Jurkat, Clone E6-1 (cell line): Measurements from ENCODE around the gene KDM4C.
A peak's percentile ranks its signal among the peaks of the same experiment; 100 is the strongest.
"Not testable (repeated sequence)": the region's sequence is repeated elsewhere in the genome, so short reads cannot be mapped to it uniquely, and the experiment has no call there.

Experiments
- DNase-seq: peaks from one replicate; pipeline ENCODE4 v3.0.0-alpha.2; 2011; ENCODE audit warnings: low read depth, low spot score
- H3K4me3 ChIP-seq: 2 replicates; pipeline ENCODE4 v1.5.1; 2011; ENCODE audit warnings: mild to moderate bottlenecking, low read length, control low read depth, moderate library complexity

Gene KDM4C

GRCh38 chr9:6761306-6761705, 3.5 kb downstream of the KDM4C start:
- DNase-seq: no peak
- H3K4me3 ChIP-seq: no peak overlapping the region

DNA sequence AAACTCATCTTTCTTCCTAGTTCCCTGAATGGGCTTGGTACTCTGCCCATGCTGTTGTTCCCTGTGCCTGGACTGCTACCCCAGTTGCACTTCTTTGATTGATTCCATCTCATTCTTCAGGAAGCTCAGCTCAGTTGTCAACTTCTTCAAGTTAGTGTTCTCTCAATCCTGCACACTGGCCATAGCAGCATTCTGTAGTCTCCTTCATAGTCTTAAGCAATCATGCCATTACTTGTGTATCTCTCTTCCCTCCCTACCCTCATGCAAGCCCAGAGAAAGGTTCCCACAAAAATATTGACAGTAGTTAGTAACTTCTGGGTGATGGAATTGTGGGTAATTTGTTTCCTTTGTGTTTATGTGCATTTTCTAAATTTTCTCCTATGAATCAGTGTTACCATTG, 5.5 kb downstream of the KDM4C start:
- no peak for DNase-seq
- no peak overlapping the region for H3K4me3 ChIP-seq

DNA sequence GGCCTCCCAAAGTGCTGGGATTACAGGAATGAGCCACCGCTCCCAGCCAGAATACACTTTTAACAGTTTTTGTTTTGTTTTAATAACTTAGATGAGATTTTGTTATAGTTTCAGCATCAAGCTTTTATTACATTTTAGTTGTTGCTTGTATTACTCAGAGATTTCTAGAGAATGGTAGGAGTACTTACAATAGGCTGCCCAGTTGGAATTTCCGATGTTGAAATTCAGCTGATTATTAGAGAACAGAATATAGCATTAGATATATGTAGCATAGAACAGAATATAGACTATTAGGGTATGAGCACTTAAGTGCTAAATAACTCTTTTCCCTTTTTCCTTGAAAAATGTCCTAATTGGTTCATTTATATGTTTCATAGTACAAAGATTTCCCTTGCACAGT, 6.2 kb downstream of the KDM4C start:
- no peak for DNase-seq
- H3K4me3 ChIP-seq: no peak overlapping the region

DNA sequence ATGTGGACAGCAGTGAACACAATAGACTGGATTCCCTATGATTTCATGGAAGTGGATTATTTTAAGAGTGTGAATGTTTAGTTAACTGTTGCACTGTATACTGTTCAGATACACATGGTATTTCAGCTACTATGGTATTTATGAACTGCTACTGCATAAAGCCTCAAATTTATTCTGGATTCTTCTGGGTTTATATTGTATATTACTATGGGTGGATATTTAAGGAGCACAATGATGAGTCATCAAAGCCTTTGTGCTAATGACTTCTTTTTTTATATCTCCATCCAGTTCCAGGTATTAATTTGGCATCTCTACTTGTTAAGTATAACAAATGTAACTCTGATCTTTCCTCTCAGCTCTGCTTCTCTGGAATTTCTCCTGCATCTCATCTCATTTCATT, 6.8 kb downstream of the KDM4C start:
- DNase-seq: no peak

DNA sequence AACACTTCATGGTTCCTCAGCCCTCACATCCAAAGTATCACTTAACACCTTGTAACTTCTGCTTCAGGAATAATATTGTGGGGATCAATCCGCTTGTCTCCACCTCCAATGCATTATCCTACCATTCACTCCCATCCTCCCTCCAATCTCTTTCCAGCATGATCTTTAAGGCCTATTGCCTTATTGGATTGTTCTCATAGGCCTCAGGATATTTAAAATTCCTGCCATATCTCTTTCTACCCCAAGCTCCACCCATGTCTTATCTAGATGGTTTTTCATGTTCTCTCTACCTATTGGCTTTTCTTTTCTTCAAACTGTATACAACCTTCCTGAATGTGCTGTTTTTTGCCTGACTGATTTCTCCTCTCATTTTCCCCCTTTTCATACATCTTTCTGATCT, 7.2 kb downstream of the KDM4C start:
- DNase-seq: no peak
- no peak overlapping the region for H3K4me3 ChIP-seq

More for the DNA sequence above, 6.8 kb downstream of the KDM4C start:
- H3K4me3 ChIP-seq: no peak overlapping the region

DNA sequence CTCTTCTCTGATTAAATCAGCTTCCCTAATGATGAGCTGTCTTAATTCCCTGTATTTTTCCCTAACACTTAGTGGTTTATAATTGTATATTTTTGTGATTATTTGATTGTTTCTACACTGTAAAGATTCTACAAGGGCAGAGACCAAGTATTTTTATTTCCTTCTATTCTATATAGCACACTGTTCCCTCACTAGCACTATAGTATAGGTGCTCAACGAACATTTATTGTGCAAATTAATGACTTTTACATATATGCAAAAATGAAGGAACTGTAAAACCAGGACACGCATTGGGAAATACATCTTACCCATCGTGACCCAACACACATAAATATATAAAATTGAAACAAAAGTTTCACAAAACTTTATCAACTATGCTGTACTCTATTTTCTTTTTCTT, 7.6 kb downstream of the KDM4C start:
- no peak overlapping the region for H3K4me3 ChIP-seq
- no peak for DNase-seq

GRCh38 chr9:6766606-6767005, 8.8 kb downstream of the KDM4C start:
- no peak overlapping the region for H3K4me3 ChIP-seq
- DNase-seq: no peak

DNA sequence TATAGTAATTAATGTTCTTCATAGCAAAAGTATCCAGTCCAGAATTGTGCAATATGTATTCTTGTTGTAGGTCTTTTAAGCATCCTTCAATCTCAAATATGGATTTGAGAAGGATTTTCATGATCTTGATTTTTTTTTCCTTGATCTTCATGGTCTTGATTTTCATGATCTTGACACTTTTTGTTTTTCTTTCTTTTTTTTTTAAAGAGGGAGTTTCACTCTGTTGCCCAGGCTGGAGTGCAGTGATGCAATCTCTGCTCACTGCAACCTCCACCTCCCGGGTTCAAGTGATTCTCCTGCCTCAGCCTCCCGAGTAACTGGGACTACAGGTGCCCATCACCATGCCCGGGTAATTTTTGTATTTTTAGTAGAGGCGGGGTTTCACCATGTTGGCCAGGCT, 10.8 kb downstream of the KDM4C start:
- not testable (repeated sequence) for H3K4me3 ChIP-seq, DNase-seq

- DNase-seq: no peak
- no peak overlapping the region for H3K4me3 ChIP-seq
Observed at GRCh38 chr9:6771722-6772121, 13.9 kb downstream of the KDM4C start.

DNA sequence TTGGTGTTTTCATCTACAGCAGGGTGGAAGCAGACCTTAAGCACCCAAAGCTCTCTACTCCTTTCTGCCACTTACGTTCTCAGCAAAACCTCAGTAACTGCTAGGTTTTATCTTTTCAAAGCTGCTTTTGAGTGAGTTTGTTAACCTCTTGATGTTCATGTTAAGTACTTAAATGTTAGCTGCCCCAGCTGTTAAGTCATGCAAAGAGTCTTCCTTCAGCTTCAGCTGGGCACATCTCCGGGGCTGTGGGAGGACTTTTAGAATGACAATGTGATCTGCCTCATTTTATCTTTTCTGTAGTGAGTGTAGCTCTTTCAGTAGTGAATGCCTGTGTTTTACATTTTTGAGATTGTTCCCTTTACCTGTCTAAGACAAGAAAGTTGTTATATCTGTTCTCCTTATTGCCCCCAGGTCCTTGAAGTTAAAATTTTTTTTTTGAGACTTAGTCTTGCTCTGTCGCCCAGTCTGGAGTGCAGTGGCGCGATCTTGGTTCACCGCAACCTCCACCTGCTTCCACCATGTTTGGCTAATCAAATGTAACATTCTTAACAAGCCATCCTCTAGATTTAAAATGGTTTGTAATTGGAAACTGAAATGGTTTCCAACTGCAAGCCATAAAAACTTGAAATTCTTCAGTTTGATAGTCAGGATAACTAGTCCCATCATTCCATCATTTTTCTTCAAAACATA, 19.6 kb downstream of the KDM4C start:
- peak; percentile 50 for DNase-seq
- H3K4me3 ChIP-seq: no peak overlapping the region

GRCh38 chr9:6779417-6780241, 21.9 kb downstream of the KDM4C start:
- DNase-seq: no peak
- no peak overlapping the region for H3K4me3 ChIP-seq

GRCh38 chr9:6780690-6781089, 22.9 kb downstream of the KDM4C start:
- H3K4me3 ChIP-seq: no peak overlapping the region
- DNase-seq: no peak

- H3K4me3 ChIP-seq: no peak overlapping the region
- DNase-seq: no peak
Observed at GRCh38 chr9:6781476-6781875, 23.7 kb downstream of the KDM4C start.

DNA sequence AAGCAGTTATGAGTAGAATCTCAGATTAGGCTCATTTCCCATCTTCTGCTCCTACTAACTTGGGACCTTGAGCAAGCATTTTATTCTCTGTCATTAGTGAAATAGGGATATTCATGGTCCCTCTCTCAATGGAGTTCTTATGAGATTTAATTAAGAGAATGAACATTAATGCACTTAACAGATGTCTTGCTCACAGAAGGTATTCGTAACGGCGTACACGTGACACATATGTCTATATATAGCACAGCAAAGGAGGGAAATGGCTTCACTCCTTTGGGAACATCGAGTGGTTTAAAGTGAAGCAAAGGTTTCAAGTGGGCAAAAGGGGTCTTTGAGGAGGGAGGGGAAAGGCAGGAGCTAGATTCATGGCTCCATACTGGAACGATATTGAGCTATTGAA, 24.6 kb downstream of the KDM4C start:
- H3K4me3 ChIP-seq: no peak overlapping the region
- no peak for DNase-seq

DNA sequence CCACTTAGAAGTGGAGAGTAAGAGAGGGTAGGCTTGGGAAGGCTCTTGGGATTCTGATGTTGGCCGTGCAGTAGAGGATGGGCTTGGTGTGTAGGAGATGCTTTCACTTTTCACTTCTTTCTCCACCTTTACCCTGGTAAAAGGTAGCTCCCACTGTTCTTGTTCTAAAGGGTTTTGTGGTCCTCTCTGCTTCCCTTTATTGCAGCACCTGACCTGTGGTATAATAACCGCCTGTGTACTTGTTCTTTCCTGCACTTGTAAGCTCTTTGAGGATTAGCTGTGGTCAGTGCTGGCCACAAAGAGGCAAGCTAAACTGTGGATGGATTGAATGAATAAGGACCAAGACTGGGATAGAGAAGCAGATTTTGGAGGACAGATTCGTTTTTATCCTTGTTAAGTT, 25.2 kb downstream of the KDM4C start:
- peak; percentile 44 for DNase-seq
- H3K4me3 ChIP-seq: no peak overlapping the region

- H3K4me3 ChIP-seq: no peak overlapping the region
- DNase-seq: peak; percentile 18
Observed at GRCh38 chr9:6783753-6784152, 26.0 kb downstream of the KDM4C start.

- H3K4me3 ChIP-seq: no peak overlapping the region
- no peak for DNase-seq
Observed at GRCh38 chr9:6785682-6786081, 27.9 kb downstream of the KDM4C start.

DNA sequence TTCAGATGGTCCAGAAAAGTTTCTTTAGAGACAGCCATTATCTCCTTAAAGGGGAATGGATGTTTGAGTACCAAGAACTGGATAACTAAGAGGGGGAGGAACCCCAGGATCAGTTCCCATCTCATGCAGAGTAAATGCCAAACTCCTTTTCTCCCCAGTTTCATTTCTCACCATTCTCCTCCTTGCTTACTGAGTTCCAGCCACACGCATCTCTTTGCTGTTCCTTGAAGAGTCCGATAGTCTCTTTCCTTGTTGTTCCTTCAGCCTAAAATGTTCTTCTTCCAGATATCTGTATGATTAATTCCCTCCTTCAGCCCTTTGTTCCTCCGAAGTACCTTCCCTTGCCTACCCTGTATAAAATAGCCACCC, 30.0 kb downstream of the KDM4C start:
- H3K4me3 ChIP-seq: no peak overlapping the region

GRCh38 chr9:6788162-6789016, 30.6 kb downstream of the KDM4C start:
- DNase-seq: no peak
- H3K4me3 ChIP-seq: no peak overlapping the region

More for the DNA sequence above, 30.0 kb downstream of the KDM4C start:
- no peak for DNase-seq

DNA sequence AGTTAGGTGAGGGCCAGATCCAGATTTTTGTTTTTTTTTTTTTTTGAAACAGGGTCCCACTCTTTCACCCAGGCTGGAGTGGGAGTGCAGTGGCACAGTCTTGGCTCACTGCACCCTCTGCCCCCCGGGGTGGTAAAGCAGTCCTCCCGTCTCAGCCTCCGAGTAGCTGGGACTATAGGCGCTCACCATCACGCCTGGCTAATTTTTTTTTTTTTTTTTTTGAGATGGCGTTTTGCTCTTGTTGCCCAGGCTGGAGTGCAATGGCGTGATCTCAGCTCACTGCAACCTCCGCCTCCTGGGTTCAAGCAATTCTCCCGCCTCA, 31.2 kb downstream of the KDM4C start:
- DNase-seq, H3K4me3 ChIP-seq: not testable (repeated sequence)
